Psoas muscle (tissue), 8 donors: Measurements from ENCODE around the gene OR5A2. TPM values are rescaled to one million over a fixed set of nuclear protein-coding genes. Genes with fewer than 3 reads are reported as not detected.
"Not testable (repeated sequence)": the region's sequence is repeated elsewhere in the genome, so short reads cannot be mapped to it uniquely, and the experiment has no call there.

Source experiments
- ATAC-seq, 4 donors: fragments of 200-7000 bp; cut with Tn5 transposase; one replicate each; pipeline ENCODE4 v1.9.1; 2020; ENCODE audit warnings: moderate library complexity in 3 of 4, mild to moderate bottlenecking in 2 of 4
- DNase-seq, 2 donors: peaks; one replicate each; pipeline ENCODE4 v3.0.0-alpha.2; 2020
- H3K27ac ChIP-seq: fragments of 200-600 bp; one replicate; pipeline ENCODE4 v1.8.0; 2022
- H3K27me3 ChIP-seq, 3 donors: fragments of 200-600 bp in 1 of 3; one replicate each; pipeline versions ENCODE4 v1.6.1 to v1.8.0; 2013 to 2022; ENCODE audit warnings: low read length in 2 of 3, mild to moderate bottlenecking in 2 of 3, moderate library complexity in 1 of 3; ENCODE audit not compliant: insufficient read depth in 3 of 3
- H3K36me3 ChIP-seq, 2 donors: fragments of 200-600 bp in 1 of 2; one replicate each; pipeline versions ENCODE4 v1.6.1 to v1.8.0; 2013 to 2022; ENCODE audit warnings: low read depth in 1 of 2, mild to moderate bottlenecking in 1 of 2, moderate library complexity in 1 of 2; ENCODE audit not compliant: insufficient read depth in 1 of 2
- H3K4me1 ChIP-seq: fragments of 200-600 bp; one replicate; pipeline ENCODE4 v1.8.0; 2022
- H3K4me3 ChIP-seq: fragments of 200-600 bp; one replicate; pipeline ENCODE4 v1.8.0; 2022; ENCODE audit warnings: mild to moderate bottlenecking
- H3K9me3 ChIP-seq: fragments of 200-600 bp; one replicate; pipeline ENCODE4 v1.8.0; 2022
- WGBS, 3 donors: extraction: QIAGEN DNeasy Blood & Tissue Kit; methylation state at CpG; one replicate each; pipeline versions ENCODE4 v1.1.6 to v1.1.7; 2013; 5-methylcytosine and 5-hydroxymethylcytosine counted together
- intact Hi-C, 2 donors: fragments of 100-400 bp; cut with DNase I; formaldehyde crosslinking; loops; one replicate each; pipeline versions ENCODE4 v1.11.0 to v1.14.2; 2022
- polyA plus RNA-seq, 3 donors: library from polyadenylated mRNA; stranded (reverse); fragments of 200-250 nt; gene quantifications; one replicate each; pipeline ENCODE4 v1.2.3, GENCODE V29; 2013
- total RNA-seq, 4 donors: library from RNA; stranded (reverse); fragmentation: NEBNext Ultra II Directional in 2 of 4; extraction: Animal tissue kit (Norgen Biotek cat#: 25700) in 2 of 4; gene quantifications; one replicate each; pipeline versions ENCODE4 v1.2.1 to v1.2.4, GENCODE V29; 2021 to 2023
- TF ChIP-seq, protein P1 (sequence below): fragments of 200-600 bp; IDR thresholded peaks from one replicate; pipeline ENCODE4 v1.8.0; 2022; ENCODE audit warnings: antibody characterized with exemption
- donor health status: healthy with polysubstance abuse.
- donor health status: DM: no; HTN: no; CAD: no; lungs with moderate emphysema.
- donor health status: Bipolar disorder and iron deficiency.
- donor health status: healthy.
- donor health status: DM: yes; HTN: yes; CAD: no.
- donor health status: DM: no; HTN: no; CAD: no.
- donor health status: DM: no; HTN: no; CAD: no.
- donor health status: DM: yes; HTN: yes; CAD: no.

The OR5A2 gene
- total and polyA plus RNA-seq, 7 donors = not detected

DNA sequence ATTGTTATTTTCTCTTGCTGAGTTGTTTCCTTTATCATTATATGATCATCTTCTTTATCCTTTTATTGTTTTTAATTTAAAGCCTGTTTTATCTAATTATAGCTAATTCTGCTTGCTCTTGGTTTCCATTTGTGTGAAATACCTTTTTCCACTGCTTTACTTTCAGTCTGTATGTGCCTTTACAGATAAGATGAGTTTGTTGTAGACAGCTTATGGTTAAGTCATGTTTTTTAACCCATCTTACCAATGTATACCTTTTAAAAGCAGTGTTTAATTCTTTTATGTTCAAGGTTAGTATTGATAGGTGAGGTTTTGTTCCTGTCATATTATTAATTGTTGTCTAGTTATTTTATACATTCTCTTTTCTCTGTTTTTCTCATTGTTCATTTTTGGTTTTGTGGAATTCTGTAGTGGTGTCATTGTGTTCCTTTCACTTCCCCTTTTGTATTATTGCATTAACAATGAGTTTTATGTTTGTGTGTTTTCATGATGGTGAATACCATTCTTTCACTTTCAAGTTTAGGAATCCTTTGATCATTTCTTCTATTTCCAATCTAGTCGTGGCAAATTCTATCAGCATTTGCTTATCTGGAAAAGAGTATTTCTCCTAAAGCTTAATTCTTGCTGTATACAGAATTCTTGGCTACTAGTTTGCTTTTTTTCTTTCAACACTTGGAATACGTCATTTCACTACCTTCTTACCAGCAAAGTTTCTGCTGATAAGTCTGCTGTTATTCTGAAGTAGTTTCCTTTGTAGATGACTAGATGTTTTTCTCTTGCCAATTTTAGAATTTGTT, 45.8 kb downstream of the OR5A2 start:
- Histone ChIP-seq H3K9me3 (peaks cover 6% of the 10 kb centered on the region), H3K27ac (no peak overlapping the region), H3K36me3 (no peaks in the 10 kb centered on the region), H3K4me3 (no peak overlapping the region), H3K27me3 (no peaks in the 10 kb centered on the region), H3K4me1 (no peaks in the 10 kb centered on the region)
- WGBS, 3 donors = 50 to 54% (median 53%) methylated on average over 2 of the region's 2 CpGs
- ATAC-seq (no peak), DNase-seq (no peak)
- intact Hi-C loops = no loop called here
- TF ChIP-seq, protein P1, sequence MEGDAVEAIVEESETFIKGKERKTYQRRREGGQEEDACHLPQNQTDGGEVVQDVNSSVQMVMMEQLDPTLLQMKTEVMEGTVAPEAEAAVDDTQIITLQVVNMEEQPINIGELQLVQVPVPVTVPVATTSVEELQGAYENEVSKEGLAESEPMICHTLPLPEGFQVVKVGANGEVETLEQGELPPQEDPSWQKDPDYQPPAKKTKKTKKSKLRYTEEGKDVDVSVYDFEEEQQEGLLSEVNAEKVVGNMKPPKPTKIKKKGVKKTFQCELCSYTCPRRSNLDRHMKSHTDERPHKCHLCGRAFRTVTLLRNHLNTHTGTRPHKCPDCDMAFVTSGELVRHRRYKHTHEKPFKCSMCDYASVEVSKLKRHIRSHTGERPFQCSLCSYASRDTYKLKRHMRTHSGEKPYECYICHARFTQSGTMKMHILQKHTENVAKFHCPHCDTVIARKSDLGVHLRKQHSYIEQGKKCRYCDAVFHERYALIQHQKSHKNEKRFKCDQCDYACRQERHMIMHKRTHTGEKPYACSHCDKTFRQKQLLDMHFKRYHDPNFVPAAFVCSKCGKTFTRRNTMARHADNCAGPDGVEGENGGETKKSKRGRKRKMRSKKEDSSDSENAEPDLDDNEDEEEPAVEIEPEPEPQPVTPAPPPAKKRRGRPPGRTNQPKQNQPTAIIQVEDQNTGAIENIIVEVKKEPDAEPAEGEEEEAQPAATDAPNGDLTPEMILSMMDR = no peak

DNA sequence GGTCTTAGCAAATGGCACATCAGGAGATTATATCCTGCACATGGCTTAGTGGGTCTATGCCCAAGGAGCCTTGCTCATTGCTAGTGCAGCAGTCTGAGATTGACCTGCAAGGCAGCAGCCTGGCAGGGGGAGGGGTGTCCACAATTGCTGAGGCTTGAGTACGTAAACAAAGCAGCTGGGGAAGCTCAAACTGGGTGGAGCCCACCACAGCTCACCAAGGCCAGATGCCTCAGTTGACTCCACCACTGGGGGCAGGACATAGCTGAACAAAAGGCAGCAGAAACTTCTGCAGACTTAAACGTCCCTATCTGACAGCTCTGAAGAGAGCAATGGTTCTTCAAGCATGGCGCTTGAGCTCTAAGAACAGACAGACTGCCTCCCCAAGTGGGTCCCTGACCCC, 53.9 kb downstream of the OR5A2 start:
- H3K4me3 ChIP-seq, H3K27me3 ChIP-seq, H3K36me3 ChIP-seq, DNase-seq, H3K4me1 ChIP-seq, intact Hi-C loops, H3K9me3 ChIP-seq, ATAC-seq, H3K27ac ChIP-seq: not testable (repeated sequence)
- 26 to 43% (median 32%) methylated on average over 3 of the region's 3 CpGs for WGBS, 3 donors

DNA sequence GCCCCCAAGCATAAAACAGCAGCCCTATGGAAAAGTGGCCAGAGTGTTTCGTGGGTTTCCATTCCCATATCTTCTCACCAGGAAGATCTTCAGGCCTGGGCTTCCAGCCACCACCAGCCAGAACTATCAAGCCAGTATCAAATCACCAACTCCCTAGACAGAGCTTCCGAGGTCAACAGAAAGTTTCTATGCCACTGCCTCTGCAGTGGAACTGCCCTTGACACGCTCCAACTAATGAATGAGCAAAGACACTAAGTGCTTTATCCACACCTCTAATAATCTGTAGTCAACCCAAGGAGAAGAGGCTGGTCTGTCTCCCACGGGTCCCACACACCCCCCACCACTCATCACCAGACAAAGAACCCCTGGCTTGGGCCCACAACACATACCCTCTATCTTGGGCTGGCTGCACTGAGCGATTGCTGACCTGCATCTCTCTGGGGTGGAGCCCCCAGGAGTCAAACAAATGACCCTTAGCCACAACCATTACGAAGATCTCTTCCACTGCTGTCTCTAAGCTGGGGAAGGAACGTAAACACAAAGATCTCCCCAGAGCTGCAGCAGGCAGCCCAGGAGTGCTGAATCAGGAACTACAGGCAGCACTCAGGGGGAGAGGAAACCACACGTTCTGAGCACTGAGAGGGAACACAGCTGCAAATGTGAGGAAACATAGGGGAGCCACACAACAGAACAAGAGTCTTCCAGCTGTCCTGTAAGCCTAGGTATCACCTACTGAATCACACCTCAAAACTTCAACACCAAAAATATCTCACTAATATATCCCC, 57.8 kb downstream of the OR5A2 start:
- H3K36me3 ChIP-seq = no peaks in the 10 kb centered on the region
- TF ChIP-seq, protein P1 = no peak
- intact Hi-C loops = no loop called here
- no peak overlapping the region for H3K4me3 ChIP-seq
- no peaks in the 10 kb centered on the region for H3K9me3 ChIP-seq
- DNase-seq (no peak), ATAC-seq (no peak)
- no peaks in the 10 kb centered on the region for H3K27me3 ChIP-seq
- H3K4me1 ChIP-seq = no peaks in the 10 kb centered on the region
- 55 to 57% (median 55%) methylated on average over 8 of the region's 8 CpGs for WGBS, 3 donors
- H3K27ac ChIP-seq = no peak overlapping the region

Other genes starting within 250 kb of the OR5A2 start
- 1 to 10 TPM; 3.8 to 6.1 (median 5.0) TPM for gene MPEG1, start 213.5 kb downstream of the OR5A2 start, total RNA-seq
- 1 to 10 TPM in 1 of 3 donors, under 1 TPM in 2; 0.82 to 1.8 (median 0.90) TPM for gene MPEG1, start 213.5 kb downstream of the OR5A2 start, polyA plus RNA-seq
- gene OR5AN1, start 67.5 kb downstream of the OR5A2 start, total RNA-seq = not detected
- gene OR5AN1, start 67.5 kb downstream of the OR5A2 start, polyA plus RNA-seq = not detected
- gene OR5A1, start 10.1 kb upstream of the OR5A2 start, total RNA-seq = not detected
- not detected for gene OR5A1, start 10.1 kb upstream of the OR5A2 start, polyA plus RNA-seq
- not detected for gene OR4D6, start 30.5 kb upstream of the OR5A2 start, total RNA-seq
- gene OR4D6, start 30.5 kb upstream of the OR5A2 start, polyA plus RNA-seq = not detected
- not detected for gene OR4D10, start 46.9 kb upstream of the OR5A2 start, total RNA-seq
- gene OR4D10, start 46.9 kb upstream of the OR5A2 start, polyA plus RNA-seq = not detected
- gene OR4D11, start 77.2 kb upstream of the OR5A2 start, total RNA-seq = not detected
- not detected for gene OR4D11, start 77.2 kb upstream of the OR5A2 start, polyA plus RNA-seq
- gene OR4D9, start 85.1 kb upstream of the OR5A2 start, total RNA-seq = not detected
- not detected for gene OR4D9, start 85.1 kb upstream of the OR5A2 start, polyA plus RNA-seq
- 10 to 100 TPM; 43.3 to 51.2 (median 48.6) TPM for gene OSBP, start 189.4 kb upstream of the OR5A2 start, total RNA-seq
- gene OSBP, start 189.4 kb upstream of the OR5A2 start, polyA plus RNA-seq = 10 to 100 TPM; 12.9 to 41.8 (median 30.4) TPM
- 10 to 100 TPM; 29.6 to 47.8 (median 41.0) TPM for gene PATL1, start 242.6 kb upstream of the OR5A2 start, total RNA-seq
- 10 to 100 TPM; 23.9 to 47.9 (median 26.4) TPM for gene PATL1, start 242.6 kb upstream of the OR5A2 start, polyA plus RNA-seq